Esophagus squamous epithelium (tissue), 5 donors: ENCODE data around the gene CNTNAP2. TPM values are rescaled to one million over a fixed set of nuclear protein-coding genes. Genes with fewer than 3 reads are reported as not detected.
"Not testable (repeated sequence)": the region's sequence is repeated elsewhere in the genome, so short reads cannot be mapped to it uniquely, and the experiment has no call there.

Experiments
- DNase-seq: peaks from one replicate; lab custom pipeline; 2025; lab: John Stamatoyannopoulos, UW
- H3K27ac ChIP-seq, 4 donors: fragments of 200-600 bp; sonication (generic); one replicate each; pipeline ENCODE4 v1.5.1; 2016 to 2019; ENCODE audit warnings: mild to moderate bottlenecking in 1 of 4
- H3K27me3 ChIP-seq, 4 donors: fragments of 200-600 bp; sonication (generic); 1 replicate in 3 of 4; 2 replicates in 1 of 4; pipeline versions ENCODE4 v1.5.1 to v1.6.0; 2017 to 2021; ENCODE audit warnings: antibody characterized with exemption in 1 of 4
- H3K36me3 ChIP-seq, 3 donors: fragments of 200-600 bp; sonication (generic); one replicate each; pipeline ENCODE4 v1.5.1; 2016 to 2019
- H3K4me1 ChIP-seq, 3 donors: fragments of 200-600 bp; sonication (generic); one replicate each; pipeline ENCODE4 v1.5.1; 2017 to 2019
- H3K4me3 ChIP-seq, 4 donors: fragments of 200-600 bp; sonication (generic); 1 replicate in 3 of 4; 2 replicates in 1 of 4; pipeline ENCODE4 v1.5.1; 2016 to 2019; ENCODE audit warnings: mild to moderate bottlenecking in 2 of 4, moderate library complexity in 1 of 4
- H3K9me3 ChIP-seq, 3 donors: fragments of 200-600 bp; sonication (generic); one replicate each; pipeline ENCODE4 v1.5.1; 2016 to 2019
- POLR2A ChIP-seq, 4 donors: fragments of 450-650 bp; IDR thresholded peaks; one replicate each; pipeline ENCODE4 v1.6.1; 2017; ENCODE audit warnings: antibody characterized with exemption in 4 of 4, mild to moderate bottlenecking in 4 of 4, moderate library complexity in 3 of 4
- WGBS, 2 donors: methylation state at CpG; one replicate each; pipeline ENCODE4 v1.1.5; 2018; 5-methylcytosine and 5-hydroxymethylcytosine counted together
- intact Hi-C: fragments of 100-400 bp; cut with DNase I; formaldehyde crosslinking; loops from one replicate; pipeline ENCODE4 v1.15.0; 2022
- total RNA-seq, 4 donors: library from RNA; depleted of rRNA; stranded (reverse); fragments of >200 nt; gene quantifications; one replicate each; pipeline ENCODE4 v1.1.0, GENCODE V29; 2016
- TF ChIP-seq, protein P1 (sequence below), 6 experiments: fragments of 450-650 bp in 4 of 6; fragments of 200-600 bp in 2 of 6; sonication (generic) in 2 of 6; IDR thresholded peaks; one replicate each; pipeline ENCODE4 v1.5.1; 2016 to 2019; ENCODE audit warnings: antibody characterized with exemption in 6 of 6, mild to moderate bottlenecking in 4 of 6, moderate library complexity in 4 of 6
- donor health status: DM: yes; HTN: yes; CAD: no.

Gene CNTNAP2
- total RNA-seq, 4 donors from 2014 or later = 0.95 to 2.3 (median 1.2) TPM

- Histone ChIP-seq H3K4me3 (no peak overlapping the region), H3K36me3 (no peaks in the 10 kb centered on the region), H3K27me3 (no peaks in the 10 kb centered on the region), H3K9me3 (no peaks in the 10 kb centered on the region), H3K27ac (no peak overlapping the region), H3K4me1 (no peaks in the 10 kb centered on the region)
- no peak for TF ChIP-seq POLR2A (IDR thresholded peaks at IDR 0.05)
- TF ChIP-seq, protein P1, sequence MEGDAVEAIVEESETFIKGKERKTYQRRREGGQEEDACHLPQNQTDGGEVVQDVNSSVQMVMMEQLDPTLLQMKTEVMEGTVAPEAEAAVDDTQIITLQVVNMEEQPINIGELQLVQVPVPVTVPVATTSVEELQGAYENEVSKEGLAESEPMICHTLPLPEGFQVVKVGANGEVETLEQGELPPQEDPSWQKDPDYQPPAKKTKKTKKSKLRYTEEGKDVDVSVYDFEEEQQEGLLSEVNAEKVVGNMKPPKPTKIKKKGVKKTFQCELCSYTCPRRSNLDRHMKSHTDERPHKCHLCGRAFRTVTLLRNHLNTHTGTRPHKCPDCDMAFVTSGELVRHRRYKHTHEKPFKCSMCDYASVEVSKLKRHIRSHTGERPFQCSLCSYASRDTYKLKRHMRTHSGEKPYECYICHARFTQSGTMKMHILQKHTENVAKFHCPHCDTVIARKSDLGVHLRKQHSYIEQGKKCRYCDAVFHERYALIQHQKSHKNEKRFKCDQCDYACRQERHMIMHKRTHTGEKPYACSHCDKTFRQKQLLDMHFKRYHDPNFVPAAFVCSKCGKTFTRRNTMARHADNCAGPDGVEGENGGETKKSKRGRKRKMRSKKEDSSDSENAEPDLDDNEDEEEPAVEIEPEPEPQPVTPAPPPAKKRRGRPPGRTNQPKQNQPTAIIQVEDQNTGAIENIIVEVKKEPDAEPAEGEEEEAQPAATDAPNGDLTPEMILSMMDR (IDR thresholded peaks at IDR 0.05) = no peak
- 71 to 80% methylated on average over 3 of the region's 3 CpGs for WGBS, 2 donors
- intact Hi-C loops = no loop called here
- DNase-seq = no peak
Measured at GRCh38 chr7:148290538-148290937, 2173.9 kb downstream of the CNTNAP2 start.

DNA sequence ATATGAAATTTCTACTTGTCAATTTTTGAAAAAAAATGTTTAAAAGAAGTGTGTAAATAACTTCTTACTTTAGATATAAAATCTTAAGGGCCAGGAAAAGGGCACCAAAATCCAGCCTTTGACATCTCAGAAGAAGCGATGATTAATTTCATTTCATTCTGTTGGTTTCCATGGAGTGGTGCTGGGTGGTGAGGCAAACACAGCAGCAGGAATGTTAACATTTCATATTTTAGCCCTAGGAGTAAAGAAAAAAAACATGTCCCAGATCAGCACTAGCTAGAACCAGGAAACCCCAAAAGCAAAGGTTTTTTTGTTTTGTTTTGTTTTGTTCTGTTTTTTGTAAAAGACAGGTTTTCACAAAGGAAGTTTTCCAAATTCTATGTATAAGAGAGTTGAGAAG lies 2175.2 kb downstream of the CNTNAP2 start:
- intact Hi-C loops = no loop called here
- Histone ChIP-seq H3K4me3 (no peak overlapping the region), H3K36me3 (no peaks in the 10 kb centered on the region), H3K9me3 (no peaks in the 10 kb centered on the region), H3K27me3 (no peaks in the 10 kb centered on the region), H3K27ac (no peak overlapping the region), H3K4me1 (no peaks in the 10 kb centered on the region)
- TF ChIP-seq POLR2A (IDR thresholded peaks at IDR 0.05) = no peak
- TF ChIP-seq, protein P1 (IDR thresholded peaks at IDR 0.05) = no peak
- WGBS, 2 donors = 63 to 90% methylated on average over 1 of the region's 1 CpG
- no peak for DNase-seq

DNA sequence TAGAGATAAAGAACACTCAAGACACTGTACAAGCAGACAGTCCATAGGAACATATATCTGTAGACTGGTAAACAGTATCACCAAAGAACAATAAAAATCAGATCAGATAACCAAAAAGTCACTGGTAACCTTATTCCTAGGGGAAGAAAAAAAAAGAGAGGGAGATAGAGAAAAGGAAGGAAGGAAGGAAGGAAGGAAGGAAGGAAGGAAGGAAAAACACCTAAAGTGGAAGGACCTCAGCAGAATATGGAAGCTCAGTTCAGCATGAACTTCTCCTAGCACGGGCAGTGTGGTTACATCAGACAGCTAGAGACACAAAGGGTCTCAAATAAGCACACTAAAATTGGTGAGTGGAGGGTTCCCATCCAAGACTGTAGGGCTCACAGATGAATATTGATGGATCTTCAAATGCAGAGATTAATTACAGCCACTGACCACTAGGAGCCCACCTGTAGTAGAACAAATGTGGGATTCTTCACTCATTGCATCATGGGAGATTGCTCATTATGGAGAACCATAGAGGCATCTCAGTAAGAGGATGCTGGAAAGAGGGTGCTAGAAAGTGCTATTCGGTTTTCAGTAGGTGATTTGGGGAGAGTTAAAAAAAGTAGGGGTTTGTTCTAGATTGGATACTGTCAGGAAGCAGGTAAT lies 2180.5 kb downstream of the CNTNAP2 start:
- H3K36me3 ChIP-seq = no peaks in the 10 kb centered on the region
- TF ChIP-seq POLR2A (IDR thresholded peaks at IDR 0.05) = no peak
- TF ChIP-seq, protein P1 (IDR thresholded peaks at IDR 0.05) = no peak

DNA sequence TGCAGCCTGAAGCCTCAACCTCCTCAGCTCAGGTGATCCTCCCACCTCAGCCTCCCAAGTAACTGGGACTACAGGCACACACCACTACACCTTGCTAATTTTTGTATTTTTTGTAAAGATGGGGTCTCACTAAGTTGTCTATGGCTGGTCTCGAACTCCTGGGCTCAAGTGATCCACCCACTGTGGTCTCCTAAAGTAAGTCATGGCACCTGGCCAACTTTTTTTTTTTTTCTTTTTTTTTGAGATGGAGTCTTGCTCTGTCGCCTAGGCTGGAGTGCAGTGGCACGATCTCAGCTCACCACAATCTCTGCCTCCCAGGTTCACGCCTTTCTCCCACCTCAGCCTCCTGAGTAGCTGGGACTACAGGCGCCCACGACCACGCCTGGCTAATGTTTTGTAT lies 2182.2 kb downstream of the CNTNAP2 start:
- H3K27me3 ChIP-seq, H3K36me3 ChIP-seq, H3K9me3 ChIP-seq, H3K4me3 ChIP-seq, intact Hi-C loops, H3K27ac ChIP-seq, DNase-seq: not testable (repeated sequence)
- WGBS, 2 donors = 75 to 86% methylated on average over 6 to 7 of the region's 7 CpGs
- peaks cover 0 to 10% (median 8%) of the 10 kb centered on the region in 3 donors for H3K4me1 ChIP-seq

More for the DNA sequence above, 2180.5 kb downstream of the CNTNAP2 start:
- Histone ChIP-seq H3K27ac (no peak overlapping the region), H3K27me3 (no peaks in the 10 kb centered on the region), H3K4me1 (no peaks in the 10 kb centered on the region), H3K9me3 (no peaks in the 10 kb centered on the region), H3K4me3 (no peak overlapping the region)
- intact Hi-C loops = no loop called here
- no peak for DNase-seq
- 86% methylated on average over 2 of the region's 2 CpGs for WGBS, 2 donors

GRCh38 chr7:148299350-148300276 lies 2183.0 kb downstream of the CNTNAP2 start:
- no peaks in the 10 kb centered on the region for H3K36me3 ChIP-seq
- no peak for DNase-seq
- 70 to 74% methylated on average over 10 of the region's 10 CpGs for WGBS, 2 donors
- no peak overlapping the region for H3K27ac ChIP-seq
- intact Hi-C loops = no loop called here
- no peak for TF ChIP-seq POLR2A (IDR thresholded peaks at IDR 0.05)
- TF ChIP-seq, protein P1 (IDR thresholded peaks at IDR 0.05) = no peak
- H3K4me3 ChIP-seq = no peak overlapping the region
- no peaks in the 10 kb centered on the region for H3K9me3 ChIP-seq
- peaks cover 0 to 19% (median 17%) of the 10 kb centered on the region in 3 donors for H3K4me1 ChIP-seq
- H3K27me3 ChIP-seq = no peaks in the 10 kb centered on the region

DNA sequence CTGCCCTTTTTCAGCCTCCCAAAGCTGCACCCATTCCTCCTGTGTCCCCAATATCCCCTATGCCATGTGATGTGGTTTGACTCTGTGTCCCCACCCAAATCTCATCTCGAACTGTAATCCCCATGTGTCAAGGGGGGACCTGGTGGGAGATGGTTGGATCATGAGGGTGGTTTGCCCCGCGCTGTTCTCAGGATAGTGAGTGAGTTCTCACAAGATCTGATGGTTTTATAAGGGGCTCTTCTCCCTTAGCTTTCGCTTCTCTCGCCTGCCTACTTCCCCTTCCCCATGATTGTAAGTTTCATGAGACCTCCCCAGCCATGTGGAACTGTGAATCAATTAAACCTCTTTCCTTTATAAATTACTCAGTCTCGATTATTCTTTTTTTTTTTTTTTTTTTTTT lies 2185.8 kb downstream of the CNTNAP2 start:
- intact Hi-C loops, H3K9me3 ChIP-seq, H3K27ac ChIP-seq, DNase-seq, H3K4me3 ChIP-seq, H3K36me3 ChIP-seq, H3K27me3 ChIP-seq: not testable (repeated sequence)
- 84 to 89% methylated on average over 6 of the region's 6 CpGs for WGBS, 2 donors
- H3K4me1 ChIP-seq = peaks cover 0 to 21% (median 18%) of the 10 kb centered on the region in 3 donors
